ENCODE data around the gene PZP.

Gene PZP

DNA sequence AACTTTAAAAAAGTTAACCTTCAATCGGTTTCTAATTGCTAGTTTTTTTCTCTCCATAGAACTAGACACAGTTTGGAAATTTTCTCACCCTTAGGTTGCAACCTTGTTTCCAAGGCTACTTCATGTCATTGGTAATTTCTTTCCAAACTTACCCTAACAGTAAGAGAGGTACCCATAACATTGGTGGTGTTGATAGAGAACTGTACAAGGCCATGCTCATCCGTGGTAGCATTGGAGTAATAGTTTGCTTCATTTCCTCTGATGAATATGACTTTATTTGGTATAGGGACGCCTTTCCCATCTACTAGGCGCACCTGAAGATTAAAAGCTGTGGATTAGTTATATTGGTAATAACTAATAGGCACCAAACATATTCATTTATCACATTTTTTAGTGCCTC is 104.1 kb downstream of the PZP start:
- DNase-seq (ENCODE audit: low read depth in 2 of 2): no peak

DNA sequence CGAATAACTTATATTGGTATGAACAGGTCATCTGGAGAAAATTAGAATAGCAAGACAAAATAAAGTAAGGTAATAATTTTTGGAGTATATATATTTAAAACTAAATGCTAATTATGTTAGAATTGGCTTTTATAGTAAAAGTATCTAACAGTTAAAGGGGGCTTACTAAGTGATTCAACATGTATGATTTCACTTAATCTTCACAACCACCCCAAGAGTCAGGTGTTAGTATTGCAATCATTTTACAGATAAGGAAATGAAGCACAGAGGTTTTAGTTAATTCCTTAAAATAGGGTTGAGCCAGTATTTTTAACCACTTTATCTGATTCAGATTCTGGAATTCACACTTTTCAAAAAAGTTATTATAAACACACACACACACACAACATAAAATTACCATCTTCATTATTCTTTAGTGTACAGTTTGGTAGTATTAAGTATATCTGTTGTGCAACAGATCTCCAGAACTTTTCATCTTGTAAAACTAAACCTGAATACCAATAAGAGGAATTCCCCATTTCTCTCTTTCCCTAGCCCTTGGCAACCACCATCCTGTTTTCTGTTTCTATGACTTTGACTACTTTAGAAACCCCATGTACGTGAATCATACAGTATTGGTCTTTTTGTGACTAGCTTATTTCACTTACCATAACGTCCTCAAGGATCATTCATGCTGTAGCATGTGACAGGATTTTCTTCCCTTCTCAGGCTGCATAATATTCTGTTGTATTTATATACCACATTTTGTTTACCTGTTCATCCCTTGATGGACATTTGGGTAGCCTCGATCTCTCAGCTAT is 104.9 kb downstream of the PZP start:
- no peak for DNase-seq (ENCODE audit: low read depth in 2 of 2)

DNA sequence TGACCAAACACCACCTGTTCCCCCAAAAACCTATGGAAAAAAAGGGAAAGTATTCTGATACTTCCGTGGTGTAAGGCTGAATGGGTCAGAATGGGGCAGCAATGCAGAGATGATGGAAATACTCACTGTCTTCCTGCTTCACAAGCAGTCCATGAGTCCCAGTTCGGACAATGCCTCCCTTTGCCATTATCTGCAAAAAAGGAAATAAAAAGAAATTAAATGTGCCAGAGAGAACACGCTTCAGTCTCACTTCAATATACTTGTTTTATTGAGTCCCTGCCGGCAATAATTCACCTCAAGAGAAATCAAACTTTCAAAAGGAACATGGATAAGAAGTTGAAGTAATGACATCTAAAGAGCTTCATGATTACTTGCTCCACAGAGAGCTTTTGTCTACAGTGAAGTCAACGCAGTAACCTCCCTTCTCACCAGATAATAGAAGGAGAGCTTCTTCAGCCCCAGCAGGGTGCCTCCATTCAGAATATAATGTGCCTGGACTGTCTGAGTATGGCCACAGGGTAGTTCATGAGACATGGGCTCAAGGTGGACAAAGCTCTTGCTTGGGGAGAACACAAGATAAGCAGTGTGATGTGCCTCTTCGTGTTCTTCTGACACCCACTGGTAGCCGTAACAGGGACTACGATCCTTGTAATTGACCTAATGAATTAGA is 107.0 kb downstream of the PZP start:
- no peak for DNase-seq (ENCODE audit: low read depth in 2 of 2)

DNA sequence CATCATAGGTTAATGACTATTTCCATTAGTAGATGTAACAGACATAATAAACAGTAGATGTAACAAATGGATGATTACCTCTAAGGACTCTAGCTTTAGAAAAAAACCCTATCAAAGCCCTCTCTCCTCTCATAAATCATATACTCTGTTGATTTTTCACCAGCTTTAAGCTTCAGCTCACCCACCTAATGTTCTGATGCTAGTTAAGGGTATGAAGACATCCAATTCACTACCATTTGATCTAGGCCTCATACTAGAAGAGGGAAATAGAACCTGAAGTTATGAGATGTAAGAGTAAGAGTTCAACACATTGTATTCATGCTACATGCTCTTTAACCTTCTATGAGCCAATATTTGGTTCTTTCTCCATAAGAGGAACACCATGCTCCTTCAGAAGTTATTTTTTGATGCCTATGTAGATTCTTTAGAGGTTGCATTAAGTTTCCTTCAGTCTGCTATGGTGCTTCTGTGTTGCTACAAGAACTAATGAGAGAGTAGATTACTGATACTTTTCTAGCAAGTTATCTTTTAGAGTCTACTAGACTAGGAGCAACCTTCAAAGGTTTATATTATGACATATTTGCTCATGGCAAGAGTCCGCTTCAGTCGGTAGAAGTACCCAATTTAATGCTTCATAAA is 108.5 kb downstream of the PZP start:
- no peak for DNase-seq (ENCODE audit: low read depth in 2 of 2)

Data from stimulated activated CD4-positive, alpha-beta T cell treated with anti-CD3 and anti-CD28 coated beads, Interleukin-15, amount 100 ng/mL, for 48 hours (primary cell).